ENCODE measurements around the gene ADAMTSL3. TPM values are rescaled to one million over a fixed set of nuclear protein-coding genes. Genes with fewer than 3 reads are reported as not detected.

The ADAMTSL3 gene
- total RNA-seq, 2 experiments from 2014 or later: not detected

GRCh38 chr15:83927704-83928391 is 273.9 kb downstream of the ADAMTSL3 start:
- H3K27me3 ChIP-seq (ENCODE audit: control insufficient read depth in 1 of 2, insufficient read depth in 2 of 2, low read length in 2 of 2): no peaks in the 10 kb centered on the region
- no peaks in the 10 kb centered on the region for H3K9me3 ChIP-seq (ENCODE audit: control insufficient read depth in 1 of 2, insufficient read depth in 1 of 2, low read length in 2 of 2)
- Mint-ChIP-seq H3K4me1 (ENCODE audit: low read depth) (no peaks in the 10 kb centered on the region), H3K27ac (no peak overlapping the region), H3K27me3 (peaks cover 20% of the 10 kb centered on the region), H3K9me3 (peaks cover under 1% of the 10 kb centered on the region), H3K36me3 (ENCODE audit: low read depth) (no peaks in the 10 kb centered on the region), H3K4me3 (no peak overlapping the region)
- TF ChIP-seq CTCF (IDR thresholded peaks at IDR 0.05): no peak
- no peak overlapping the region for H3K4me3 ChIP-seq (ENCODE audit: low read length)
- intact Hi-C loops (cut with DNase I, micrococcal nuclease): no loop called here
- ChIA-PET CTCF (no interaction called here), POLR2A (no interaction called here)
- DNase-seq: no peak
- no peaks in the 10 kb centered on the region for H3K36me3 ChIP-seq (ENCODE audit: insufficient read depth, low read length)
- H3K4me1 ChIP-seq (ENCODE audit: insufficient read depth, low read length): no peaks in the 10 kb centered on the region
- no peak overlapping the region for H3K27ac ChIP-seq (ENCODE audit: low read depth in 1 of 2, low read length in 2 of 2)
- no peak for ATAC-seq (ENCODE audit: poor library complexity)

DNA sequence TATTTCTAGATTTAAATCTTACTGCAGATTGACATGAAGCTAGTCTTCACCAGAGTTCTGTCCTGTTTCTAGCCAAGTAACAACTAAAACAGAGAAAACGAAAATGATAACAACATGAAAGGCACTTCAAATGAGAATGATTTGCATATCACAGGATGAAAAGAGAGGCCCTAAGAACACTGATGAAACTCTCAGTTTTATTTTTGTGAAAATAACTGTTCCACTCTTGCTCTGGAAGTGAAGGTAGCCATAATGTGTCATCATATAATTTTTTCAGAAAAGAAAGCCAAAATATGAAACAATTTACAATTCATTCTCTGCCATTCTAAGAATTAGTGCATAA is 274.4 kb downstream of the ADAMTSL3 start:
- intact Hi-C loops (cut with DNase I, micrococcal nuclease): no loop called here
- no peak for ATAC-seq (ENCODE audit: poor library complexity)
- CTCF ChIA-PET: no interaction called here

GRCh38 chr15:83928878-83929418 is 275.0 kb downstream of the ADAMTSL3 start:
- POLR2A ChIA-PET: no interaction called here
- TF ChIP-seq CTCF (IDR thresholded peaks at IDR 0.05): no peak
- Histone ChIP-seq H3K27ac (ENCODE audit: low read depth in 1 of 2, low read length in 2 of 2) (no peak overlapping the region), H3K36me3 (ENCODE audit: insufficient read depth, low read length) (no peaks in the 10 kb centered on the region), H3K4me1 (ENCODE audit: insufficient read depth, low read length) (no peaks in the 10 kb centered on the region), H3K9me3 (ENCODE audit: control insufficient read depth in 1 of 2, insufficient read depth in 1 of 2, low read length in 2 of 2) (peaks cover 4 to 6% of the 10 kb centered on the region in 2 experiments), H3K4me3 (ENCODE audit: low read length) (no peak overlapping the region), H3K27me3 (ENCODE audit: control insufficient read depth in 1 of 2, insufficient read depth in 2 of 2, low read length in 2 of 2) (peaks cover 0 to 2% of the 10 kb centered on the region in 2 experiments)
- no peak overlapping the region for H3K4me3 Mint-ChIP-seq
- H3K9me3 Mint-ChIP-seq: peaks cover 4% of the 10 kb centered on the region
- DNase-seq (no peak), ATAC-seq (ENCODE audit: poor library complexity) (no peak)
- CTCF ChIA-PET: no interaction called here
- intact Hi-C loops (cut with DNase I, micrococcal nuclease): no loop called here
- H3K4me1 Mint-ChIP-seq (ENCODE audit: low read depth): no peaks in the 10 kb centered on the region
- H3K27ac Mint-ChIP-seq: no peak overlapping the region
- peaks cover 20% of the 10 kb centered on the region for H3K27me3 Mint-ChIP-seq
- no peaks in the 10 kb centered on the region for H3K36me3 Mint-ChIP-seq (ENCODE audit: low read depth)

More for the DNA sequence above, 274.4 kb downstream of the ADAMTSL3 start:
- POLR2A ChIA-PET: no interaction called here
- no peak overlapping the region for H3K27ac Mint-ChIP-seq
- H3K9me3 Mint-ChIP-seq: peaks cover 4% of the 10 kb centered on the region
- Histone ChIP-seq H3K4me3 (ENCODE audit: low read length) (no peak overlapping the region), H3K36me3 (ENCODE audit: insufficient read depth, low read length) (no peaks in the 10 kb centered on the region), H3K27ac (ENCODE audit: low read depth in 1 of 2, low read length in 2 of 2) (no peak overlapping the region), H3K4me1 (ENCODE audit: insufficient read depth, low read length) (no peaks in the 10 kb centered on the region), H3K9me3 (ENCODE audit: control insufficient read depth in 1 of 2, insufficient read depth in 1 of 2, low read length in 2 of 2) (no peaks in the 10 kb centered on the region), H3K27me3 (ENCODE audit: control insufficient read depth in 1 of 2, insufficient read depth in 2 of 2, low read length in 2 of 2) (no peaks in the 10 kb centered on the region)
- DNase-seq: no peak
- H3K4me3 Mint-ChIP-seq: no peak overlapping the region
- H3K4me1 Mint-ChIP-seq (ENCODE audit: low read depth): no peaks in the 10 kb centered on the region
- peaks cover 20% of the 10 kb centered on the region for H3K27me3 Mint-ChIP-seq
- no peaks in the 10 kb centered on the region for H3K36me3 Mint-ChIP-seq (ENCODE audit: low read depth)
- no peak for TF ChIP-seq CTCF (IDR thresholded peaks at IDR 0.05)
